SK-N-SH (cell line): ENCODE data around the gene CFTR. TPM values are rescaled to one million over a fixed set of nuclear protein-coding genes. Genes with fewer than 3 reads are reported as not detected.

Source experiments
- CTCF ChIA-PET: fragments of 300-600, 350-600 bp; formaldehyde crosslinking; extraction: SDS; loops from one replicate; lab custom pipeline; 2021; lab: Yijun Ruan, JAX
- POLR2A ChIA-PET: fragments of 350-600 bp; sonication (Branson Sonifier 250); formaldehyde crosslinking; extraction: SDS; loops from one replicate; lab custom pipeline; 2020; ENCODE audit warnings: antibody characterized with exemption, inconsistent platforms; lab: Yijun Ruan, JAX
- DNase-seq: peaks from one replicate; pipeline ENCODE4 v3.0.0; 2012
- H2AFZ ChIP-seq: fragments of 200-600 bp; sonication (generic); 2 replicates; pipeline ENCODE4 v1.8.1; 2016; ENCODE audit warnings: antibody characterized with exemption, mild to moderate bottlenecking, low read depth
- H3F3A ChIP-seq: fragments of 200-600 bp; sonication (generic); replicated peaks from 2 replicates; pipeline ENCODE3; 2016; ENCODE audit warnings: antibody characterized with exemption, mild to moderate bottlenecking; ENCODE audit not compliant: insufficient read depth
- H3K27ac ChIP-seq, 2 experiments: fragments of 200-500 bp in 1 of 2; fragments of 200-600 bp in 1 of 2; sonication (Bioruptor generic) in 1 of 2; sonication (generic), shearing (Covaris generic) in 1 of 2; 2 replicates each; pipeline versions ENCODE4 v1.5.1 to v1.6.1; 2014 to 2016; ENCODE audit warnings: low read depth in 2 of 2, inconsistent platforms in 1 of 2, low read length in 1 of 2, mild to moderate bottlenecking in 1 of 2, mixed read lengths in 1 of 2
- H3K27me3 ChIP-seq: fragments of 200-600 bp; sonication (generic), shearing (Covaris generic); 2 replicates; pipeline ENCODE4 v1.6.1; 2016; ENCODE audit warnings: mixed run types; ENCODE audit not compliant: insufficient read depth
- H3K36me3 ChIP-seq, 2 experiments: fragments of 200-500 bp in 1 of 2; fragments of 200-600 bp in 1 of 2; sonication (Bioruptor generic) in 1 of 2; sonication (generic) in 1 of 2; replicated peaks in 1 of 2; 2 replicates each; pipeline versions ENCODE3 to v1.5.1; 2014 to 2016; ENCODE audit warnings: low read length in 1 of 2, mild to moderate bottlenecking in 1 of 2; ENCODE audit not compliant: insufficient read depth in 2 of 2, control insufficient read depth in 1 of 2
- H3K4me1 ChIP-seq, 2 experiments: fragments of 200-500 bp in 1 of 2; fragments of 200-600 bp in 1 of 2; sonication (Bioruptor generic) in 1 of 2; sonication (generic), shearing (Covaris generic) in 1 of 2; 2 replicates each; pipeline versions ENCODE4 v1.5.1 to v1.6.1; 2014 to 2016; ENCODE audit warnings: low read depth in 1 of 2, low read length in 1 of 2, mixed run types in 1 of 2; ENCODE audit not compliant: insufficient read depth in 2 of 2, control insufficient read depth in 1 of 2
- H3K4me2 ChIP-seq: fragments of 200-600 bp; sonication (generic), shearing (Covaris generic); 2 replicates; pipeline ENCODE4 v1.6.1; 2017; ENCODE audit warnings: mixed run types
- H3K4me3 ChIP-seq, 2 experiments: fragments of 200-500 bp in 1 of 2; fragments of 200-600 bp in 1 of 2; sonication (Bioruptor generic) in 1 of 2; sonication (generic), shearing (Covaris generic) in 1 of 2; 2 replicates each; pipeline versions ENCODE4 v1.5.1 to v1.8.1; 2014 to 2016; ENCODE audit warnings: low read depth in 2 of 2, inconsistent platforms in 1 of 2, low read length in 1 of 2, mild to moderate bottlenecking in 1 of 2, mixed read lengths in 1 of 2, moderate library complexity in 1 of 2
- H3K79me2 ChIP-seq: fragments of 200-600 bp; sonication (generic); 2 replicates; pipeline ENCODE4 v1.8.1; 2017; ENCODE audit warnings: mild to moderate bottlenecking; ENCODE audit not compliant: insufficient read depth
- H3K9ac ChIP-seq: fragments of 200-600 bp; sonication (generic); 2 replicates; pipeline ENCODE4 v1.6.1; 2017; ENCODE audit warnings: mixed run types
- H3K9me2 ChIP-seq: fragments of 200-600 bp; sonication (generic); 2 replicates; pipeline ENCODE4 v1.6.1; 2017; ENCODE audit warnings: mixed run types
- H3K9me3 ChIP-seq: fragments of 200-600 bp; sonication (generic); 2 replicates; pipeline ENCODE4 v1.6.1; 2017; ENCODE audit warnings: mixed run types, mild to moderate bottlenecking, moderate library complexity
- H4K20me1 ChIP-seq: fragments of 200-600 bp; sonication (generic); 2 replicates; pipeline ENCODE4 v1.6.1; 2017; ENCODE audit warnings: mild to moderate bottlenecking, mixed run types; ENCODE audit not compliant: insufficient read depth
- EP300 ChIP-seq, 2 experiments: IDR thresholded peaks; 2 replicates each; pipeline versions ENCODE4 v1.4.0 to v1.6.1; 2012; ENCODE audit warnings: borderline replicate concordance in 1 of 2, low read depth in 1 of 2, low read length in 1 of 2
- EZH2phosphoT487 ChIP-seq: fragments of 200-600 bp; sonication (generic); IDR thresholded peaks from 2 replicates; pipeline ENCODE4 v1.6.1; 2017; ENCODE audit warnings: low read depth, mixed run types, mild to moderate bottlenecking, antibody characterized with exemption, moderate library complexity, borderline replicate concordance
- GABPA ChIP-seq: IDR thresholded peaks from 2 replicates; pipeline ENCODE4 v1.4.0; 2012; ENCODE audit warnings: low read depth, mild to moderate bottlenecking
- GATA2 ChIP-seq: sonication (generic); formaldehyde crosslinking; IDR thresholded peaks from 2 replicates; pipeline ENCODE4 v1.5.0; 2020; ENCODE audit warnings: mild to moderate bottlenecking, missing genetic modification reagents
- JUND ChIP-seq: IDR thresholded peaks from 2 replicates; pipeline ENCODE4 v1.4.0; 2012
- MAX ChIP-seq: IDR thresholded peaks from 2 replicates; pipeline ENCODE4 v1.4.0; 2012; ENCODE audit warnings: low read depth
- MEF2A ChIP-seq: IDR thresholded peaks from 2 replicates; pipeline ENCODE4 v1.4.0; 2012; ENCODE audit warnings: low read depth, borderline replicate concordance
- NRF1 ChIP-seq: IDR thresholded peaks from 2 replicates; pipeline ENCODE4 v1.6.1; 2012; ENCODE audit warnings: low read depth, mild to moderate bottlenecking, low read length
- POLR2AphosphoS5 ChIP-seq: IDR thresholded peaks from 2 replicates; pipeline ENCODE4 v1.6.1; 2012; ENCODE audit warnings: low read depth, low read length
- RXRA ChIP-seq: IDR thresholded peaks from 2 replicates; pipeline ENCODE4 v1.4.0; 2012; ENCODE audit warnings: low read depth, mild to moderate bottlenecking, borderline replicate concordance
- SMC3 ChIP-seq: IDR thresholded peaks from 2 replicates; pipeline ENCODE4 v1.6.1; 2012; ENCODE audit warnings: low read depth, low read length, improper control_type of control experiment
- TAF1 ChIP-seq: IDR thresholded peaks from 2 replicates; pipeline ENCODE4 v1.6.1; 2012; ENCODE audit warnings: low read depth, mild to moderate bottlenecking, low read length, moderate library complexity, borderline replicate concordance
- TEAD4 ChIP-seq: IDR thresholded peaks from 2 replicates; pipeline ENCODE4 v1.4.0; 2012; ENCODE audit warnings: mild to moderate bottlenecking, borderline replicate concordance; ENCODE audit not compliant: insufficient read depth
- USF2 ChIP-seq: fragments of 150-350 bp; IDR thresholded peaks from 2 replicates; pipeline ENCODE4 v1.6.1; 2017; ENCODE audit warnings: antibody characterized with exemption, low read length, low read depth, borderline replicate concordance
- YY1 ChIP-seq: IDR thresholded peaks from 2 replicates; pipeline ENCODE4 v1.4.0; 2012; ENCODE audit warnings: low read depth, mild to moderate bottlenecking
- ZBTB33 ChIP-seq: IDR thresholded peaks from 2 replicates; pipeline ENCODE4 v1.4.0; 2012; ENCODE audit warnings: low read depth, borderline replicate concordance
- WGBS: methylation state at CpG from one replicate; pipeline ENCODE4 v1.1.6; 2017; ENCODE audit warnings: low lambda C conversion rate; 5-methylcytosine and 5-hydroxymethylcytosine counted together
- polyA plus RNA-seq, 3 experiments: library from polyadenylated mRNA; depleted of rRNA; stranded (reverse); fragments of >200 nt; gene quantifications; 2 replicates each; pipeline ENCODE4 v1.2.3, GENCODE V29; 2012
- TF ChIP-seq, protein P1 (sequence below): IDR thresholded peaks from 2 replicates; pipeline ENCODE4 v1.4.0; 2012; ENCODE audit warnings: low read depth, borderline replicate concordance

CFTR gene
- polyA plus RNA-seq, 1 of the 3 experiments (the other 2 are of a cell fraction) = not detected

- Histone ChIP-seq H4K20me1 (no peaks in the 10 kb centered on the region), H3K4me1 (no peaks in the 10 kb centered on the region), H3K79me2 (no peaks in the 10 kb centered on the region), H3K27ac (no peak overlapping the region), H3K9me2 (0 out of 2 replicates have a peak, but pooled peaks cover 3% of the 10 kb centered on the region), H3K9ac (no peak overlapping the region), H3K9me3 (no peaks in the 10 kb centered on the region), H2AFZ (no peak overlapping the region), H3K4me2 (no peak overlapping the region), H3F3A (no peaks in the 10 kb centered on the region), H3K36me3 (no peaks in the 10 kb centered on the region), H3K4me3 (no peak overlapping the region), H3K27me3 (0 out of 2 replicates have a peak, but pooled peaks cover 7% of the 10 kb centered on the region)
- WGBS = 0% methylated on average over 1 of the region's 1 CpG
- POLR2A ChIA-PET = no interaction called here
- no peak for TF ChIP-seq GABPA
- no peak for TF ChIP-seq TEAD4
- no peak for TF ChIP-seq MAX
- no peak for TF ChIP-seq MEF2A
- no peak for TF ChIP-seq ZBTB33
- TF ChIP-seq TAF1 = no peak
- TF ChIP-seq YY1 = no peak
- no peak for TF ChIP-seq JUND
- no peak for TF ChIP-seq SMC3
- CTCF ChIA-PET = no interaction called here
- DNase-seq = no peak
Measured at GRCh38 chr7:117666031-117666430, 186.2 kb downstream of the CFTR start.

DNA sequence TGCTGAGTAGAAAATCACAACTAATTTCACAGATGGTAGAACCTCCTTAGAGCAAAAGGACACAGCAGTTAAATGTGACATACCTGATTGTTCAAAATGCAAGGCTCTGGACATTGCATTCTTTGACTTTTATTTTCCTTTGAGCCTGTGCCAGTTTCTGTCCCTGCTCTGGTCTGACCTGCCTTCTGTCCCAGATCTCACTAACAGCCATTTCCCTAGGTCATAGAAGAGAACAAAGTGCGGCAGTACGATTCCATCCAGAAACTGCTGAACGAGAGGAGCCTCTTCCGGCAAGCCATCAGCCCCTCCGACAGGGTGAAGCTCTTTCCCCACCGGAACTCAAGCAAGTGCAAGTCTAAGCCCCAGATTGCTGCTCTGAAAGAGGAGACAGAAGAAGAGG is 186.9 kb downstream of the CFTR start:
- Histone ChIP-seq H3K36me3 (no peaks in the 10 kb centered on the region), H4K20me1 (no peaks in the 10 kb centered on the region), H3K27me3 (0 out of 2 replicates have a peak, but pooled peaks cover 7% of the 10 kb centered on the region), H3K4me3 (no peak overlapping the region), H3K4me1 (no peaks in the 10 kb centered on the region), H3K4me2 (no peak overlapping the region), H3K79me2 (no peaks in the 10 kb centered on the region), H3K9me2 (0 out of 2 replicates have a peak, but pooled peaks cover 3% of the 10 kb centered on the region), H2AFZ (no peak overlapping the region), H3K9ac (no peak overlapping the region), H3K27ac (no peak overlapping the region), H3F3A (no peaks in the 10 kb centered on the region), H3K9me3 (no peaks in the 10 kb centered on the region)
- CTCF ChIA-PET = no interaction called here
- no peak for DNase-seq
- POLR2A ChIA-PET = no interaction called here
- WGBS = 11% methylated on average over 6 of the region's 6 CpGs
- no peak for TF ChIP-seq USF2
- TF ChIP-seq RXRA = no peak
- no peak for TF ChIP-seq EZH2phosphoT487
- TF ChIP-seq EP300 (IDR thresholded peaks at IDR 0.05; ENCODE audit: borderline replicate concordance in 1 of 2, low read depth in 1 of 2, low read length in 1 of 2) = no peak
- TF ChIP-seq SMC3 = no peak
- no peak for TF ChIP-seq NRF1
- no peak for TF ChIP-seq POLR2AphosphoS5
- no peak for TF ChIP-seq GATA2 (CRISPR knock-in tag)
- TF ChIP-seq, protein P1, sequence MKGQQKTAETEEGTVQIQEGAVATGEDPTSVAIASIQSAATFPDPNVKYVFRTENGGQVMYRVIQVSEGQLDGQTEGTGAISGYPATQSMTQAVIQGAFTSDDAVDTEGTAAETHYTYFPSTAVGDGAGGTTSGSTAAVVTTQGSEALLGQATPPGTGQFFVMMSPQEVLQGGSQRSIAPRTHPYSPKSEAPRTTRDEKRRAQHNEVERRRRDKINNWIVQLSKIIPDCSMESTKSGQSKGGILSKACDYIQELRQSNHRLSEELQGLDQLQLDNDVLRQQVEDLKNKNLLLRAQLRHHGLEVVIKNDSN = no peak
